H1 (cell line): ENCODE measurements around the gene VSIG10. TPM values are rescaled to one million over a fixed set of nuclear protein-coding genes. Genes with fewer than 3 reads are reported as not detected.

Experiments used
- CHD1 ChIP-seq: IDR thresholded peaks from 2 replicates; pipeline ENCODE4 v1.6.1; 2012; ENCODE audit warnings: low read depth, low read length, improper control_type of control experiment
- CTBP2 ChIP-seq: IDR thresholded peaks from 2 replicates; pipeline ENCODE4 v1.7.0; 2011; ENCODE audit warnings: borderline replicate concordance, mild to moderate bottlenecking, moderate library complexity, mixed read lengths, low read length; ENCODE audit not compliant: insufficient read depth, insufficient read length
- KDM1A ChIP-seq: fragments of 200-600, 300-600 bp; sonication (generic); IDR thresholded peaks from 2 replicates; pipeline ENCODE4 v1.7.1; 2016; ENCODE audit warnings: mild to moderate bottlenecking, low read length, borderline replicate concordance
- MAFK ChIP-seq: IDR thresholded peaks from 2 replicates; pipeline ENCODE4 v1.6.1; 2012; ENCODE audit warnings: low read depth, mild to moderate bottlenecking, improper control_type of control experiment, low read length
- NRF1 ChIP-seq: IDR thresholded peaks from 2 replicates; pipeline ENCODE4 v1.6.1; 2011; ENCODE audit warnings: mild to moderate bottlenecking, low read depth, low read length, improper control_type of control experiment
- SP2 ChIP-seq: IDR thresholded peaks from 2 replicates; pipeline ENCODE4 v1.6.1; 2012; ENCODE audit warnings: mild to moderate bottlenecking, low read length, inconsistent platforms
- SRF ChIP-seq: IDR thresholded peaks from 2 replicates; pipeline ENCODE4 v1.6.1; 2011; ENCODE audit warnings: mild to moderate bottlenecking, low read depth, low read length, moderate library complexity
- polyA plus RNA-seq, 7 experiments: library from polyadenylated mRNA; depleted of rRNA in 3 of 7; stranded (reverse) in 5 of 7; unstranded in 2 of 7; fragments of >200 nt in 5 of 7; fragments of 200-250 nt in 2 of 7; gene quantifications; 1 replicate in 5 of 7; 2 replicates in 1 of 7; 4 replicates in 1 of 7; pipeline versions ENCODE4 v1.2.1 to v1.2.3, GENCODE V29; 2011 to 2013; ENCODE audit warnings: missing spikeins in 2 of 7, mixed read lengths in 2 of 7
- total RNA-seq: library from RNA; stranded (reverse); fragmentation: NEBNext Ultra II Directional; extraction: Animal tissue kit (Norgen Biotek cat#: 25700); gene quantifications from 2 replicates; pipeline ENCODE4 v1.2.1, GENCODE V29; 2021
- TF ChIP-seq, protein P1 (sequence below): IDR thresholded peaks from 2 replicates; pipeline ENCODE4 v1.6.1; 2012; ENCODE audit warnings: inconsistent platforms

VSIG10 gene
- total and polyA plus RNA-seq, 2 of the 8 experiments (the other 6 are each of a cell fraction or from before 2014, with no cell fraction given) = 34.4 to 93.6 TPM

DNA sequence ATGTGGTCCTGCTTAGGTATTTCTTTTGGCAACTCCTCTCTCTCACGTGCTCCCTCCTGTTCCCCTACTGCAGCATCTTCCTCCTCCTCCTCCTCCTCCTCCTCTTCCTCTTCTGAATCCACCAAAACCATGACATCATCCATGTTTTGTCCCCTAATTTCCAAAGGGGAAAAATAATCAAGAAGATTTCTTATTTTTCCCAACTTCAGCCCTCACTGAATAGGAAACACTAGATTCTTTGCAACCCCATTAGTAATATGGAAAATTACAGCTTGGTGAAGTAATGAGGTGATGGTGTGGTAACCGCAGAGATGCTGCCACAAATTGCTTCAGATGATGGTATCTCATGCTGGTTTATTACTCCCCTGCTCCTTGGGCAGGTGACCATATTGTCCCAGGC, 35.4 kb downstream of the VSIG10 start (continued):
- TF ChIP-seq, protein P1, sequence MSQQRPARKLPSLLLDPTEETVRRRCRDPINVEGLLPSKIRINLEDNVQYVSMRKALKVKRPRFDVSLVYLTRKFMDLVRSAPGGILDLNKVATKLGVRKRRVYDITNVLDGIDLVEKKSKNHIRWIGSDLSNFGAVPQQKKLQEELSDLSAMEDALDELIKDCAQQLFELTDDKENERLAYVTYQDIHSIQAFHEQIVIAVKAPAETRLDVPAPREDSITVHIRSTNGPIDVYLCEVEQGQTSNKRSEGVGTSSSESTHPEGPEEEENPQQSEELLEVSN = no peak
- no peak for TF ChIP-seq MAFK
- no peak for TF ChIP-seq NRF1
- no peak for TF ChIP-seq SP2
- TF ChIP-seq CTBP2 = no peak
- no peak for TF ChIP-seq SRF
- no peak for TF ChIP-seq CHD1
- TF ChIP-seq KDM1A = no peak
